ENCODE results near the gene TIE1. TPM values are rescaled to one million over a fixed set of nuclear protein-coding genes. Genes with fewer than 3 reads are reported as not detected.
A peak's percentile ranks its signal among the peaks of the same experiment; 100 is the strongest.

The TIE1 gene
- total and polyA plus RNA-seq, 2 donors (not counting 3 experiments of a cell fraction or from before 2014, with no cell fraction given), result 531 to 620 TPM

DNA sequence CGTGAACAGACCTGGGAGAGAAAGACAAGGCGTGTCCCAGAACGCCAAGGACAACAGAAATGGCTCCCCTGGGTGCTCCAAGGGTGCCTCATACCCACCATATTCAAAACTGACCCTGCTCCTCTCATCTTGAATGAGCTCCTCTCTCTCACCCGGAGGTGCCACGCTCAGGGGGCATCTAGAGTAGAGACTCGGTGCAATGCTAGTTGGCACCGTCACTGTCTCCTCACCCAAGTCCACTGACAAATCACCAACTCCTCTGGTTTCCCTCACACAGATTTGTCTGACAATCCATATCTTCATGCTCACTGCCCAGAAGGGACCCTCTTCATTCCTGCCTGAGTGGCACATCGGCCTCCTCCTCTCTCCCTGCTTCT is 26.0 kb upstream of the TIE1 start:
- Histone ChIP-seq H3K79me2 (ENCODE audit: control insufficient read depth, insufficient read depth, low read length) (no peaks in the 10 kb centered on the region), H3K27ac (ENCODE audit: insufficient read depth, low read depth, low read length) (no peak overlapping the region), H3K36me3 (ENCODE audit: control insufficient read depth in 2 of 2, extremely low read depth in 1 of 2, insufficient read depth in 2 of 2, low read length in 2 of 2) (no peaks in the 10 kb centered on the region), H3K4me1 (ENCODE audit: control insufficient read depth, extremely low read depth, insufficient read depth, low read length) (peaks cover 3% of the 10 kb centered on the region), H3K9me3 (replicated peaks; ENCODE audit: control insufficient read depth, insufficient read depth, low read length) (no peaks in the 10 kb centered on the region), H3K9ac (replicated peaks; ENCODE audit: extremely low read depth, insufficient read depth, low read length) (no peak overlapping the region), H3K4me3 (replicated peaks in 1 of 3; ENCODE audit: insufficient read depth in 1 of 3, low read depth in 1 of 3, low read length in 3 of 3) (no peak overlapping the region), H3K4me2 (ENCODE audit: insufficient read depth, low read length) (no peak overlapping the region), H4K20me1 (replicated peaks; ENCODE audit: control insufficient read depth, extremely low read depth, insufficient read depth, low read length) (no peaks in the 10 kb centered on the region), H2AFZ (ENCODE audit: low read depth, low read length) (peak overlapping the region; percentile 21), H3K27me3 (ENCODE audit: control insufficient read depth in 2 of 2, insufficient read depth in 2 of 2, low read length in 2 of 2) (no peaks in the 10 kb centered on the region), H3K9me1 (replicated peaks; ENCODE audit: control insufficient read depth, extremely low read depth, insufficient read depth, low read length) (no peaks in the 10 kb centered on the region)
- no TSS peak for BruUV-seq (replicated peaks)
- FAIRE-seq, result no peak
- dilution Hi-C loops (cut with MboI; ENCODE audit: extremely low pct_ligation_motif_present, low sequenced_read_pairs) (no loop called here), intact Hi-C loops (cut with micrococcal nuclease) (loop anchor here (1.0 kb wide), 1 partner anchor 26 kb away; the partner anchor contains the start of gene TIE1)
- POLR2A ChIA-PET, result no interaction called here
- CTCF ChIA-PET, result interaction anchor here (1.3 to 1.6 kb wide), 2 partner anchors 31 to 140 kb away, joined by 3 to 5 read pairs; no protein-coding TSS in a partner anchor
- no peak for DNase-seq (ENCODE audit: low read depth, low spot score)
- no peak for TF ChIP-seq GATA2 (IDR thresholded peaks at IDR 0.05; ENCODE audit: insufficient read depth, insufficient read length, low read depth, low read length)

DNA sequence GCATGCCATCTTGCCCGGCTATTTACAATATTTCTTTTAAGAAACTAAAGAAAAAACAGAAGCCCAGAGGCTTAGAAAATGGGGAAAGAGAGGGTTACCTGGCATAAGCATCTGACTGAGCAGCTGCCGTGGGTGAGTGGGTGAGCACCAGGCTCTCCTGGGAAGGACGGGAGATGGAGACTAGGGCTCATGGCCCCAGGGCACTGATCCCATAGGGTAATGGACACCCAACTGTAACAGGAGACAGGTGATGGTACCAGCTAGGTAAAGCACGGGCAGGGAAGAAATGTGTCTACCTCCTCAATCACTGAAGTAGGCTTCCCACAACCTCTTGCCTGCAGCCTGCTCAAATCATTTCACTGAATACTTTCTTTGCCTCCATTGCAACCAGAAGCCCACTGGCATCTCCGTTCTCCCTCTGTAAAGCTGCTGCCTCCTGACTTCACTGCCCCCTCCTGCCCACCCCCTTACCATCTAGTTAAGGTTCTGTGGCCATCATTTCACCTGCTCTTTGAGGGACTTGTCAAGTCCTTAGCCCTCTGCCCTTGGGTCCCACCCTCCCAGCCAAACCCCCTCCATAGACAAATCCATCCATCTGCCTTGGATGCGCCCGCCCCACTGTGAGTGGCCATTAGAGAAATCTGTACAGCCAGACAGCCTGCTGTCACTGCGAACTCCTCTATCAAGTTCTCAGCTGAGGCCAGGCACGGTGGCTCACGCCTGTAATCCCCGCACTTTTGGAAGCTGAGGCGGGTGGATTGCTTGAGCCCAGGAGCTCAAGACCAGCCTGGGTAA is 24.8 kb upstream of the TIE1 start:
- intact Hi-C loops (cut with micrococcal nuclease) (no loop called here), dilution Hi-C loops (cut with MboI; ENCODE audit: extremely low pct_ligation_motif_present, low sequenced_read_pairs) (no loop called here)
- DNase-seq (ENCODE audit: low read depth, low spot score) (no peak), FAIRE-seq (no peak)
- CTCF ChIA-PET, result interaction anchor here (1.6 kb wide), 1 partner anchor 32 kb away, joined by 5 read pairs; no protein-coding TSS in a partner anchor
- no peak overlapping the region for H3K4me2 ChIP-seq (ENCODE audit: insufficient read depth, low read length)
- no peak overlapping the region for H3K9ac ChIP-seq (replicated peaks; ENCODE audit: extremely low read depth, insufficient read depth, low read length)
- no TSS peak for BruUV-seq (replicated peaks)
- no peaks in the 10 kb centered on the region for H3K36me3 ChIP-seq (ENCODE audit: control insufficient read depth in 2 of 2, extremely low read depth in 1 of 2, insufficient read depth in 2 of 2, low read length in 2 of 2)
- H3K79me2 ChIP-seq (ENCODE audit: control insufficient read depth, insufficient read depth, low read length), result no peaks in the 10 kb centered on the region
- H3K4me1 ChIP-seq (ENCODE audit: control insufficient read depth, extremely low read depth, insufficient read depth, low read length), result peaks cover 3% of the 10 kb centered on the region
- POLR2A ChIA-PET, result no interaction called here
- no peaks in the 10 kb centered on the region for H3K9me1 ChIP-seq (replicated peaks; ENCODE audit: control insufficient read depth, extremely low read depth, insufficient read depth, low read length)
- no peak overlapping the region for H3K4me3 ChIP-seq (replicated peaks in 1 of 3; ENCODE audit: insufficient read depth in 1 of 3, low read depth in 1 of 3, low read length in 3 of 3)
- TF ChIP-seq EZH2 (IDR thresholded peaks at IDR 0.05; ENCODE audit: borderline replicate concordance, low read depth, low read length, severe bottlenecking), result no peak
- no peak for TF ChIP-seq JUN (IDR thresholded peaks at IDR 0.05; ENCODE audit: borderline replicate concordance, insufficient read depth, insufficient read length, low read depth)
- no peak for TF ChIP-seq MYC (IDR thresholded peaks at IDR 0.05; ENCODE audit: low read depth, low read length)
- TF ChIP-seq POLR2AphosphoS5 (IDR thresholded peaks at IDR 0.05; ENCODE audit: insufficient read depth, low read depth, low read length), result no peak
- TF ChIP-seq POLR2A (IDR thresholded peaks at IDR 0.05; ENCODE audit: low read depth, low read length), result no peak
- TF ChIP-seq, protein P1, sequence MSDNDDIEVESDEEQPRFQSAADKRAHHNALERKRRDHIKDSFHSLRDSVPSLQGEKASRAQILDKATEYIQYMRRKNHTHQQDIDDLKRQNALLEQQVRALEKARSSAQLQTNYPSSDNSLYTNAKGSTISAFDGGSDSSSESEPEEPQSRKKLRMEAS (IDR thresholded peaks at IDR 0.05; ENCODE audit: insufficient read depth, insufficient read length), result no peak
- no peak for TF ChIP-seq GATA2 (IDR thresholded peaks at IDR 0.05; ENCODE audit: insufficient read depth, insufficient read length, low read depth, low read length)
- no peak for TF ChIP-seq FOS (IDR thresholded peaks at IDR 0.05; ENCODE audit: borderline replicate concordance, insufficient read depth, low read length)
- TF ChIP-seq, protein P2, sequence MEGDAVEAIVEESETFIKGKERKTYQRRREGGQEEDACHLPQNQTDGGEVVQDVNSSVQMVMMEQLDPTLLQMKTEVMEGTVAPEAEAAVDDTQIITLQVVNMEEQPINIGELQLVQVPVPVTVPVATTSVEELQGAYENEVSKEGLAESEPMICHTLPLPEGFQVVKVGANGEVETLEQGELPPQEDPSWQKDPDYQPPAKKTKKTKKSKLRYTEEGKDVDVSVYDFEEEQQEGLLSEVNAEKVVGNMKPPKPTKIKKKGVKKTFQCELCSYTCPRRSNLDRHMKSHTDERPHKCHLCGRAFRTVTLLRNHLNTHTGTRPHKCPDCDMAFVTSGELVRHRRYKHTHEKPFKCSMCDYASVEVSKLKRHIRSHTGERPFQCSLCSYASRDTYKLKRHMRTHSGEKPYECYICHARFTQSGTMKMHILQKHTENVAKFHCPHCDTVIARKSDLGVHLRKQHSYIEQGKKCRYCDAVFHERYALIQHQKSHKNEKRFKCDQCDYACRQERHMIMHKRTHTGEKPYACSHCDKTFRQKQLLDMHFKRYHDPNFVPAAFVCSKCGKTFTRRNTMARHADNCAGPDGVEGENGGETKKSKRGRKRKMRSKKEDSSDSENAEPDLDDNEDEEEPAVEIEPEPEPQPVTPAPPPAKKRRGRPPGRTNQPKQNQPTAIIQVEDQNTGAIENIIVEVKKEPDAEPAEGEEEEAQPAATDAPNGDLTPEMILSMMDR (IDR thresholded peaks at IDR 0.05; ENCODE audit: extremely low read depth in 1 of 2, insufficient read depth in 1 of 2, low read depth in 1 of 2, low read length in 2 of 2), result no peak
- no peak overlapping the region for H3K27ac ChIP-seq (ENCODE audit: insufficient read depth, low read depth, low read length)
- H3K9me3 ChIP-seq (replicated peaks; ENCODE audit: control insufficient read depth, insufficient read depth, low read length), result no peaks in the 10 kb centered on the region
- H2AFZ ChIP-seq (ENCODE audit: low read depth, low read length), result no peak overlapping the region
- H3K27me3 ChIP-seq (ENCODE audit: control insufficient read depth in 2 of 2, insufficient read depth in 2 of 2, low read length in 2 of 2), result no peaks in the 10 kb centered on the region
- no peaks in the 10 kb centered on the region for H4K20me1 ChIP-seq (replicated peaks; ENCODE audit: control insufficient read depth, extremely low read depth, insufficient read depth, low read length)
